GM10248 (cell line): ENCODE data around the gene NKD1.

Experiments
- CTCF ChIA-PET: fragments of 300-600 bp; sonication (Branson Sonifier 250); formaldehyde crosslinking; extraction: SDS; loops from one replicate; lab custom pipeline; 2021; ENCODE audit warnings: antibody characterized with exemption; lab: Yijun Ruan, JAX
- POLR2A ChIA-PET: fragments of 350-650 bp; sonication (Branson Sonifier 250); formaldehyde crosslinking; extraction: SDS; loops from one replicate; lab custom pipeline; 2020; ENCODE audit warnings: antibody characterized with exemption; lab: Yijun Ruan, JAX
- DNase-seq: peaks from one replicate; pipeline ENCODE4 v3.0.0; 2012; ENCODE audit errors: extremely low spot score
- TF ChIP-seq, protein P1 (sequence below): IDR thresholded peaks from 2 replicates; pipeline ENCODE4 v1.5.1; 2012; ENCODE audit warnings: mild to moderate bottlenecking, low read depth; ENCODE audit errors: extremely low read depth, missing control alignments, control extremely low read depth

Gene NKD1

DNA sequence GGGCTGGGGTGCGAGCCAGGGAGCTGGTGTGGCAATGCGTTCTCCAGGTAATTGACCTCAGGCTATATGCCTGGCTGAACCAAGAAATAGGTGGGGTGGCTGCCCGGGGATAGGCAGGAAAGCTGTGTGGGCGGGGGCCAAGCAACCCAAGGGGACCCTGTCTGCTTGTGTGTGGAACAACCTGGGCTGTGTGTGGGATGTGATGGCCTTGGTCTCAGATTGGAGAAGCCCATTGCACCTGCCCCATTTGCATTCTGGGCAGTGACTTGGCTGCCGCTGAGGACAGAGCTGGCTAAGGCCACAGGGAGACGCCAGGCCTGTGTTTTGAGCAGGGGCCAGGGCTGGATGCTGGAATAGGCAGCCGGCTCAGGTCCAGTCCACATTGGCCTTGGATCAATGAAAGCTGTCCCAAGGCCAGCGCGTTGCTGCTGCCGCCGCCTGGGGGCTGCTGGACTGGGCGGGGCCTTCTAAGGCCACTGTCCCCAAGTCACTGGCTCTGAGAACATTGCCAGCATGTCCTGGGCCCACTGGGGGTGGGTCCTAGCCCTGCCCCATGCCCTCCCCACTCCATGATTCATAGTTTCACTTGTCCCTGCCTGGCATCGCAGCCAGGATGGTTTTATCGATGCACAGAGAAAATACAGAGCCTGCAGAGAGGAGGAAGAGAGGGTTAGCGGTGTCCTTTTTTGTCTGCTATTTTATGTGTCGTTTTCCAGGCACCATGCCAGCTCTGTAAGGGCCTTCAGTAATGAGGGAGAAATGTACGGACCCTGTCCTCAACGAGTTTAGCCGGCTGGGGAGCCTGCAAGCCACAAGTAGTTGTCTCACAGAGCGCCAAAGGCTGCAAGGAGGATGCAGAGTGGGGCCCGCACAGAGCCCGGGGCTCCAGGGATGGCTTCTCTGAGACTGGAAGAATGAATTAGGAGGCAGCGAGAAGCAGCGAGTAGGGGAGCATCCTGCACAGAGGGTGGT, 43.9 kb downstream of the NKD1 start:
- no peak for DNase-seq
- POLR2A ChIA-PET, result no interaction called here
- CTCF ChIA-PET, result interaction anchor here (1.0 kb wide), 1 partner anchor 73 kb away, joined by 4 read pairs; no protein-coding TSS in a partner anchor
- TF ChIP-seq, protein P1, sequence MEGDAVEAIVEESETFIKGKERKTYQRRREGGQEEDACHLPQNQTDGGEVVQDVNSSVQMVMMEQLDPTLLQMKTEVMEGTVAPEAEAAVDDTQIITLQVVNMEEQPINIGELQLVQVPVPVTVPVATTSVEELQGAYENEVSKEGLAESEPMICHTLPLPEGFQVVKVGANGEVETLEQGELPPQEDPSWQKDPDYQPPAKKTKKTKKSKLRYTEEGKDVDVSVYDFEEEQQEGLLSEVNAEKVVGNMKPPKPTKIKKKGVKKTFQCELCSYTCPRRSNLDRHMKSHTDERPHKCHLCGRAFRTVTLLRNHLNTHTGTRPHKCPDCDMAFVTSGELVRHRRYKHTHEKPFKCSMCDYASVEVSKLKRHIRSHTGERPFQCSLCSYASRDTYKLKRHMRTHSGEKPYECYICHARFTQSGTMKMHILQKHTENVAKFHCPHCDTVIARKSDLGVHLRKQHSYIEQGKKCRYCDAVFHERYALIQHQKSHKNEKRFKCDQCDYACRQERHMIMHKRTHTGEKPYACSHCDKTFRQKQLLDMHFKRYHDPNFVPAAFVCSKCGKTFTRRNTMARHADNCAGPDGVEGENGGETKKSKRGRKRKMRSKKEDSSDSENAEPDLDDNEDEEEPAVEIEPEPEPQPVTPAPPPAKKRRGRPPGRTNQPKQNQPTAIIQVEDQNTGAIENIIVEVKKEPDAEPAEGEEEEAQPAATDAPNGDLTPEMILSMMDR, result no peak

DNA sequence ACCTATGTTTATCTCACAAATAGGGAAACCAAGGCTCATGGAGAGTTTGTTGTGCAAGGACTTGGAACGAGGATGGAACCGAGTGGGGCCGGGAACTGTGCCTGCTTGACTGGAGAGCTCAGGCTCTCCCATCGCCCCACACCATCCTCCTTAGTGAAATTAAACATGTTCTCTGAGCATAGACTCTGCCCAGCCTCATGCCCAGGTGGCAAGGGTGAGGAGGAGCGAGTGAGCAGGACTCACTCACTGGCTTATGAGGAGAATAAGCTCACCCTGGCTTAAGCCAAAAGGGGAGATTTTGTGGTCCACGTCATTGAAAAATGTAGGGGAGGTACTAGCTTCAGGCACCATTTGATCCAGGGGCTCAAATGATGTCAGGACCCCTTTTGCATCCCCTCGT, 44.8 kb downstream of the NKD1 start:
- POLR2A ChIA-PET, result no interaction called here
- TF ChIP-seq, protein P1, result no peak
- DNase-seq, result no peak
- CTCF ChIA-PET, result interaction anchor here (0.9 to 2.2 kb wide), 4 partner anchors 12 to 213 kb away, joined by 3 to 6 read pairs (median 4); no protein-coding TSS in a partner anchor

DNA sequence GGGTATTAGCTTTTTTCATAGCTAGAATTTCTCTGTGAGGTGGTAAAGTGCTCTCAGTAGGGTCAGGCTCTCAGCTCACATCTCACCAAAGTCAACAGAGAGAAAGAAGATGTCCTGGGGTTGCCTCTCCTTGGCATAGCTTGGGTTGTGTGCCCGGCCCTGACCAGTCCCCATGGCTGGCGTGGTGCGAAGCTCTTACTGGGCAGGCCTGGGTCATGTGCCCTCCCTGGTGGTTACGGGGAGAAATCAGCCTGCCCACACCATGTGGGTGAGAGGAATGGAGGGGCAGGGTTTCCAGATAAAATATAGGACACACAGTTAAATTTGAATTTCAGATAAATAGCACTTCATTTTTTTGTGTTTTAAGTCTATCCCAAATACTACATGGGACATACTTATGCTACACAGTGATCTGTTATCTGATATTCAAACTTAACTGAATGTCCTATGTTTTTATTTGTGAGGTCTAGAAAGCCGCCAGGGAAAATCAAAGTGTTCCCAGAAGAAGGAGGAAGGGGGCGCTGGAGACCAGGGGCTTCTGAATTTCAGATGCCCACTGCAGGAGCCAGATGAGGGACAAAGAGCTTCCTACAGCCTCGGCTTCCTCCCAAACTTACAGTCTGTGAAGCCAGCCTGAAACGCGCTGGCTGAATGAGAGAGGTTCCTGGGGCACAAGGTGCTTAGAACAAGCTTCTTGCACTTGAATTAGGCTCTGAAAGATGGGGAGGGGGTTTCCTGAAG, 45.4 kb downstream of the NKD1 start:
- TF ChIP-seq, protein P1, result peak; percentile 14
- DNase-seq, result no peak
- ChIA-PET POLR2A (no interaction called here), CTCF (interaction anchor here (0.9 to 2.2 kb wide), 4 partner anchors 12 to 213 kb away, joined by 3 to 6 read pairs (median 4); no protein-coding TSS in a partner anchor)

DNA sequence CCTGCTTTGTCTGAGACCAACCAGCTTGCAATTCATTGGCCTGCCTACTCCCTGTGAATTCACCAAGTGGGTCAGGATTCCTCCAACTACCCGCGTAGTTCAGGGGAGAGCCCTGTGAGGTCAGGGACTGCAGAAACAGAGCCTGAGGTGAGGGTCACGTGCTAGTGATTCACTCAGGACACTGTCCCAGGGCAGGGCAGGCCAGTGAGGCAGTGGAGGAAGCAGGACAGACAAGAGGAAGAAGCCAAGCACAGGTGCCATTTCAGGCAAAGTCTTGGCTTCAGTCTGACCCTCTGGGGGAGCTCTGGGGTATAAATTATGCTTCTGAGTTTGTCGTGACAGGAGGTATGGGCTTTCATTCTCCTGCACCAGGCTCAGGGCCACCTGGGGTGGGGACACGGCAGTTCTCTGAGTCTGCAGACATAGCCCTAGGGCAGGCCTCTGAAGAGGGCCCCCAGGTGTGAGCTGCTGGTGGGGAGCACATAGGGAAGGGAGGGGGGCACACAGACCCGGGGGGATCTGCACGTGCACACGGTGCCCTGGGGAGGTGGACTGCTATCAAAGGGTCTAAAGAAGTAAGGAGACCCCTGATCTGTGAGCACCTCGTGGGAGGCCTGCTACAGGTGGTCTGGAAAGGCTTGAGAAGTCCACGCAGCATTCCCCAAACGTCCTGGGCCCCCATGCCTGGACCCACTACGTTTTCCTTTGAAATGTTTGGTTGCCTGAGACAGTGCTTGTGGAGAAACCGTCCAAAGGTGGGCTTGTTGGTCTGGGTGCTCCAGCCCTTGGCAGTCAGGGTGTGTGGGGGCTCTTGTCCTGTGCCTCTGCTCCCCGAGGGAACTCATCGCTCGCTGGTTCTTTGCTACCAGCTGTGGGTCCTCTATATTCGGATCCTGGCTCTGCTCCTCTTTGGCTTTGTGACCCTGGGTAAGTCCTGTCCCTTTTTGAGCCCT, 46.4 kb downstream of the NKD1 start:
- TF ChIP-seq, protein P1, result no peak
- ChIA-PET CTCF (interaction anchor here (2.2 kb wide), 1 partner anchor 212 kb away, joined by 6 read pairs; no protein-coding TSS in a partner anchor), POLR2A (no interaction called here)
- no peak for DNase-seq

DNA sequence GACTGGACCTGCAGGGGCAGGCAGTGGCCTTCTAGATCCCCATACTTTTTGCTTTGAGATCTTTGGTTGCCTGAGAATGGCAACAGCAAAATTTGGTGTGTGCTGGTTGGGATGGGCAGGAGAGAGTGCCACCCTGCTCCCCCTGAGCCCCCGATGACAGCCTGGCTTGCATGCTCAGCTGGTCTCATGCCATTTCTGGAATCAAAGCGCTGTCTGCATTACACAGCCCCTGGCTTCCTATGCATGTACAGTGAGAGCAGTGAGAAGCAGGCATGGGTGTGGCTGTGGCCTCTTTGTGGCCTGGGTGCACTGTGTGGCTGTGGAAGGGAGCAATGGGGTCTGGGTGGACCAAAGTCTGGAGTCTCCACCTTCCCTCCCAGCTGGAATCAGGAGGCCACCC, 47.7 kb downstream of the NKD1 start:
- ChIA-PET CTCF (no interaction called here), POLR2A (no interaction called here)
- no peak for DNase-seq
- TF ChIP-seq, protein P1, result no peak
